ENCODE measurements around the gene MBTD1.

The MBTD1 gene

GRCh38 chr17:51142597-51142996, 117.3 kb downstream of the MBTD1 start:
- no peak for FAIRE-seq

- FAIRE-seq = no peak
Observed at GRCh38 chr17:51135956-51136355, 123.9 kb downstream of the MBTD1 start.

- no peak for FAIRE-seq
Observed at GRCh38 chr17:51133365-51133764, 126.5 kb downstream of the MBTD1 start.

- no peak for FAIRE-seq
Observed at GRCh38 chr17:51132964-51133319, 126.9 kb downstream of the MBTD1 start.

GRCh38 chr17:51128076-51128475, 131.8 kb downstream of the MBTD1 start:
- FAIRE-seq = no peak
